Tibial artery (tissue), 4 donors: ENCODE measurements around the gene TLL1.

Experiments
- DNase-seq, 2 donors: peaks; one replicate each; pipeline ENCODE4 v3.0.0-alpha.2; 2019
- H3K27ac ChIP-seq, 2 donors: fragments of 200-600 bp; sonication (generic) in 1 of 2; 1 replicate in 1 of 2; 2 replicates in 1 of 2; pipeline ENCODE4 v1.5.1; 2018 to 2019; ENCODE audit warnings: mild to moderate bottlenecking in 1 of 2
- H3K27me3 ChIP-seq, 2 donors: fragments of 200-600 bp; sonication (generic) in 1 of 2; one replicate each; pipeline versions ENCODE4 v1.5.1 to v1.6.0; 2016 to 2019
- H3K36me3 ChIP-seq, 3 donors: fragments of 200-600 bp; sonication (generic) in 2 of 3; one replicate each; pipeline ENCODE4 v1.5.1; 2016 to 2019; ENCODE audit warnings: mild to moderate bottlenecking in 2 of 3
- H3K4me1 ChIP-seq, 4 donors: fragments of 200-600 bp; sonication (generic) in 2 of 4; 1 replicate in 3 of 4; 2 replicates in 1 of 4; pipeline ENCODE4 v1.5.1; 2016 to 2019
- H3K4me3 ChIP-seq, 2 donors: fragments of 200-600 bp; sonication (generic) in 1 of 2; 1 replicate in 1 of 2; 2 replicates in 1 of 2; pipeline ENCODE4 v1.5.1; 2018 to 2019; ENCODE audit warnings: mild to moderate bottlenecking in 2 of 2
- H3K9me3 ChIP-seq, 3 donors: fragments of 200-600 bp; sonication (generic) in 1 of 3; one replicate each; pipeline ENCODE4 v1.5.1; 2016 to 2019
- CTCF ChIP-seq, 2 experiments: fragments of 200-600 bp in 1 of 2; fragments of 450-650 bp in 1 of 2; IDR thresholded peaks; one replicate each; pipeline ENCODE4 v1.5.1; 2017 to 2019; ENCODE audit warnings: antibody characterized with exemption in 2 of 2, mild to moderate bottlenecking in 1 of 2, moderate library complexity in 1 of 2
- intact Hi-C: fragments of 100-400 bp; cut with DNase I; formaldehyde crosslinking; loops from one replicate; pipeline ENCODE4 v1.15.0; 2023; ENCODE audit warnings: low total_unique reads

The TLL1 gene

DNA sequence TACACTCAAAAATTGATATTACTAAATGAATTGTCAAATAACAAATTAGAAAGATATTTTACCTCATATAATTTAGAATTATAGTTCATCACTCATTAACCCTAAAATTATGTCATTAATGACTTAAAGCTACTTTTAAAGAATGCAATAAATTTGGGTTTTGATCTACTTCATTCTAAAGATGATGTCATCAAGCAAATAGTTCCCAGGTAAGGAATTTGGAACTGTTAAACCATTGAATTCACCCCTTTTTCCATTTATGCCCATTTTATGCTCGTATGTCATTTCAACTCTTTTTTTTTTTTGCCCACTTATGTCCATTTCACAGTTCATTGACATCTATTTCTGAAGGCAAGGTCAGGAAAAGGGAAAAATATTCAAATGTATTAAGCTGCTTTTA lies 135.5 kb downstream of the TLL1 start:
- intact Hi-C loops = no loop called here

GRCh38 chr4:166012129-166013030 lies 139.3 kb downstream of the TLL1 start:
- no peaks in the 10 kb centered on the region for H3K27me3 ChIP-seq
- H3K27ac ChIP-seq = no peak overlapping the region
- no peaks in the 10 kb centered on the region for H3K36me3 ChIP-seq
- intact Hi-C loops = no loop called here
- DNase-seq = no peak
- no peaks in the 10 kb centered on the region for H3K9me3 ChIP-seq
- H3K4me3 ChIP-seq = no peak overlapping the region
- H3K4me1 ChIP-seq = no peaks in the 10 kb centered on the region
- TF ChIP-seq CTCF (IDR thresholded peaks at IDR 0.05) = no peak

More for the DNA sequence above, 135.5 kb downstream of the TLL1 start:
- no peak for DNase-seq
- no peak for TF ChIP-seq CTCF (IDR thresholded peaks at IDR 0.05)
- no peaks in the 10 kb centered on the region for H3K27me3 ChIP-seq
- no peaks in the 10 kb centered on the region for H3K9me3 ChIP-seq
- no peaks in the 10 kb centered on the region for H3K4me1 ChIP-seq
- no peaks in the 10 kb centered on the region for H3K36me3 ChIP-seq
- no peak overlapping the region for H3K27ac ChIP-seq
- H3K4me3 ChIP-seq = no peak overlapping the region

DNA sequence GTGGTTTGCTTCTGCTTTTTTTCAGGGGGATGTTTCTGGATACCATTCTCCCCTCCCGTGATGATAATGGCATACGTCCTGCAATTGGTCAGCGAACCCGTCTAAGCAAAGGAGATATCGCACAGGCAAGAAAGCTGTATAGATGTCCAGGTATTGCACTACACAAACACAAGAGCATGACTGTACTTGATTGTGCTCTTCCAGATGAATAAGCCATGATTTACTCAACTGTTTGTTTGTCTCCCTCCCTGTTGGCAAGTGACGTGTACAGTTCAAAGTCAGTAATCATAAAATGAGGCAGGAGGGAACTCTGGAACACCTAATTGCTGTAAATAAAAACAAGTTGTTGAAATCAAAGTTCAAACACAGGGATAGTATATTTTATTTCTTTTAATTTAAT lies 141.4 kb downstream of the TLL1 start:
- TF ChIP-seq CTCF (IDR thresholded peaks at IDR 0.05) = no peak
- no peaks in the 10 kb centered on the region for H3K4me1 ChIP-seq
- H3K27me3 ChIP-seq = no peaks in the 10 kb centered on the region
- intact Hi-C loops = no loop called here
- H3K4me3 ChIP-seq = no peak overlapping the region
- H3K27ac ChIP-seq = no peak overlapping the region
- DNase-seq = no peak
- H3K9me3 ChIP-seq = no peaks in the 10 kb centered on the region
- no peaks in the 10 kb centered on the region for H3K36me3 ChIP-seq

DNA sequence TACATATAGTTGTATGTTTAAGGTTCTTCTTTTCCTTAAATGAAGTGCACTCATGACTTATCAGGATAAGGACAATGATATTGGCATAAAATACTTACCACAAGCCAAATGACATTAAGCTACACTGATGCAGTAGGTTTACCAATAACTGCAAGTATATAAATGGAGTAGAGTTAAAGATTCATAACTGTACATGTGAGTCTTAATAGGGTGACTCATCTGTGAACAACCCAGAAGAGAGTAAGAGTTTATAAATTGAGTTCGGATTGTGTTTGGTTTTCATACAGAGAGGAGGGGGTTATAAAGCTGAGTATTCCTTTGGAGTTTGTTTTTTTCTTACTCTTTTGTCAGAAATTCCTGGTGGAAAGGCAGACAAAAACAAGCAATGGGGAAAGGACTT lies 144.8 kb downstream of the TLL1 start:
- Histone ChIP-seq H3K4me1 (no peaks in the 10 kb centered on the region), H3K27ac (no peak overlapping the region), H3K27me3 (no peaks in the 10 kb centered on the region), H3K9me3 (no peaks in the 10 kb centered on the region), H3K36me3 (no peaks in the 10 kb centered on the region), H3K4me3 (no peak overlapping the region)
- intact Hi-C loops = no loop called here
- no peak for DNase-seq
- TF ChIP-seq CTCF (IDR thresholded peaks at IDR 0.05) = no peak

- Histone ChIP-seq H3K9me3 (no peaks in the 10 kb centered on the region), H3K27ac (no peak overlapping the region), H3K36me3 (no peaks in the 10 kb centered on the region), H3K27me3 (no peaks in the 10 kb centered on the region), H3K4me3 (no peak overlapping the region), H3K4me1 (no peaks in the 10 kb centered on the region)
- intact Hi-C loops = no loop called here
- no peak for TF ChIP-seq CTCF (IDR thresholded peaks at IDR 0.05)
- no peak for DNase-seq
Measured at GRCh38 chr4:166019441-166020220, 146.6 kb downstream of the TLL1 start.
